HG03439 (cell line): ENCODE results near the gene ADCY5.

Source experiments
- ATAC-seq: cut with Tn5 transposase; IDR thresholded peaks from one replicate; pipeline ENCODE4 v1.9.1; 2021; ENCODE audit warnings: mild to moderate bottlenecking, moderate library complexity; ENCODE audit not compliant: unreplicated experiment

The ADCY5 gene

DNA sequence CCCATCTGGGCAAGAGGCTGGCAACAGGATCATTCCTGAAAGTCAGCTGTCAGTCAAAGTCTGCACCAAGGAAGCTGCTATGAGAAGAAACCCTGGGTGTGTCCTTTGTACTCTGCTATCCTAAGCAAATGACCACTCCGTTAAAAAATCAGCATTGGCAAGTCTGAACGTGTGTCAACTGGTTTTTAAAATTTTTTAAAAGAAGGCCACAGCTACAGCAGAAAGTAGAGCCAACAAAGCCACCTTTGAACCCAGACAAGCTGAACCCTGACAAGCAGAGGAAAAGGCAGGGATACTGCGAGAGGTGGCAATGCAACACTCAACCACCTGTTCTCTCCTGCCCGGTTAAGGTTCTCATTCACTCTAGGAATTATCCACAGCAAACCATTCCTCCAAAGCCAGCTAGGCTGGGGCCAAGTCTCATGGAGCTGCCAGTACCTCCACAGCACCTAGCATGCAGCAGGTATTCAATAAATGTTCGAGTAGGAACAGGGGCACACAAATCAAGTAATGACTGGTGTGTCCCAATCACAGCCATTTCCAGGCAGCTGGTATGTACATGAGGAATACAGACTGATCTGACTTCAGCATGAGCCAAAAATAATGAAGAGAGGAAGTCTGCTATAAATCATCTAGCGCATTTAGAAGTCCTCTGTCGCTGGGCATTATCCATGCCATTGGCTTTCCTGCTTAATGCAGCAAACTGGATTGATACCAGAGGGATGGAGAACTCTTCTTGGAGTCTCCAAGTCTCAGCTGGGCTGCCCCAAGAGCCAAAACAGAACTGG, 76.0 kb downstream of the ADCY5 start:
- no peak for ATAC-seq

DNA sequence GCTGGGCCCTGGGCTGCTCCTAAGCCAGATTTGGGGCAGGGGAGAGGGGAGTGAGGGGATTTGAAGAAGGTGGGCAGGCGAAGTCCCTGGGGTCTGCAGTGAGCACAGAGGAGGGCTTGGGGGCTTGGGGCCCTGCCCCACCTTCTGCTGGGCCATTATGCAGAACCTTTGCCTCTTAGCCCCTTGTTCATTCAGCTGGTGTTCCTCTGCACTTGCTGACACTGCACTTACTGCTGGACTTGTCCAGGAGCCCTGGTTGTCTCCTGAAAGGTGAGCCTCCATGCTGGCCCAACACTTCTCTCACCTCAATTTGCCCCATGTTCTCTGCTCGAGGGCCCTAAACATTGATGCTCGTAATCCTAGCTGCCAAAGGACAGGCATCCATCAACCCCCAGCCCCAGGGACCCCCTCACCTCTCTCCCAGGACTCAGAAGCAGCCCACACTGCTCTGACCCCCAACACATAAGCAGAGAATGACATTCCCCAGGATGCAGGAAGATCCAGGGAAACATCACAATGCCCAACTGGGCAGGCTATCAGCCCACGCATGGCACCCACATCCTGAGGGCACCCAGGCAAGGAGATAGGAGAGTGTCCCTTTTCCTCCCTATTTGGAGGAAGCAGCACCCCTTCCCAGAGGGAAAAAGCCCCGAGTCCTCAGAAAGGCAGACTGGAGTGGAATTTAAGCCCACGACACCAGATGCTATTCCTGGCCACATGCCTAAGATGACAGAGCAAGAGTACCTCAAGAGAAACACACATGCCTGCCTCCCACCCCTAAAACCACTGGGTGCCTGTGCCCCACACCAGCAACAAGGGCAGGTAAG, 76.8 kb downstream of the ADCY5 start:
- ATAC-seq: no peak

- no peak for ATAC-seq
These were observed 77.5 kb downstream of the ADCY5 start for GRCh38 chr3:123371426-123371825.

GRCh38 chr3:123370819-123371218, 78.1 kb downstream of the ADCY5 start:
- ATAC-seq: no peak

- no peak for ATAC-seq
These were observed 79.8 kb downstream of the ADCY5 start for GRCh38 chr3:123369085-123369484.

DNA sequence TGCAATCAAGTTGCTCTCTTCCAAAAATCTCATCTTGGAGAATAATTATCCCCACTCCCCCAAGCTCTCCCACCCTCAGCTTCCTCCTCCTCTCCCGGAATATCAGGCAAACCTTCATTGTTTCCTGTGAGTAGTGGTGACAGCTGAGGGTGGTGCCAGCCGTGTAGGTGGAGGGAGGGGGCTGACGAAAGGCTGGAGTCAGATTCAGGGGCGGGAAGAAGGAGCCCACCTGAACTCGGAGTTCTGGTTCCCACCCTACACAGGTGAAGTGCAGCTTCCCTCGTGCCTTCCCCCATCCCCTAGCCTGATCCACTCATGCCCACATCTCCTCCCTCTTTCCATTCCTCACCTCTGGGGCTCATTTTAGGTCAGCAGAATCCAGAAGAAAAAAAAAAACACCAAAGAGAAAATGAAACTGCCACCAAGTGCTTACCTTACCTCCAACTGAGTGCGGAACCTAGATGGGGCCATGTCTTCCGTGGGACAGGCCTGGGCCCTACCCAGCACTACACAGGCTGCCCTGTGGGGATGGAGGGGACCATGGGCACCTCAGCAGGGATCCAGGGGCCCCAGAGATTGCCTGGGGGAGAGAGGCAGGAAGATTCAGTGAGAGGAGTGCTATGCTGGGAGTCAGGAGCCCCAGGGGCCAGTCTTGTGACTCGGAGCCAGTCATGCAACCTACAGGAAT, 81.3 kb downstream of the ADCY5 start:
- ATAC-seq: no peak

DNA sequence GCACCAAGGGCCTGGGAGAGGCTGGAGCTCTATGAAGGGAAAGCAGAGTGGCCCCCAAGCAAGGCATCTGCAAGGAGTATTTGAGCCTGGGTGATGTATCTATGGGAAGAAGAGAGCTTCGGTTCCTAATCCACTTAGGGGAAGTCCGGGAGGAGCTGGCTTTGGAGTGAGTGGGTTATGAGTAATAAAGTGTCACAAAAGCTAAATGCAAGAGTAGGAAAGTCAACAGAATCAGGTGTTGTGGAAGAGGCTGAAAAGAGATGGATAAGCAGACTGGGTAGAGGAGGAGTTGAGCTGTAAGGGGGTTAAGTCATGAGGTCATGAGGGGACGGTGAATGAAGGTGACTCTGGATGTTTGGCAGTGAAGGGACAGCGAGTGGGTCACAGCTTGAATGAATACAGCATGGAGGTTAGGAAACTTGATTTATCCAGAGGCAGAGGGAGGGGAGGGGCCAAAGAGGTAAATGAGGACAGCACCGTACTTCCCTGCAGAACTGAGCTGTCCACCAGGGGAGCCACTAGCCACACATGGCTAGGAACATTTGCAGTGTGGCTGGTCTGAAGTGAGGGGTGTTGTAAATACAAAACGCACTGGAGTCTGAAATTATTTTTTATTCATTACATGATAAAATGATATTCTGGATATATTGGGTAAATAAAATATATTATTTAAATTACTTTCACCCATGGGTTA, 83.3 kb downstream of the ADCY5 start:
- ATAC-seq: no peak

- ATAC-seq: no peak
These were observed 87.8 kb downstream of the ADCY5 start for GRCh38 chr3:123361071-123361470.

DNA sequence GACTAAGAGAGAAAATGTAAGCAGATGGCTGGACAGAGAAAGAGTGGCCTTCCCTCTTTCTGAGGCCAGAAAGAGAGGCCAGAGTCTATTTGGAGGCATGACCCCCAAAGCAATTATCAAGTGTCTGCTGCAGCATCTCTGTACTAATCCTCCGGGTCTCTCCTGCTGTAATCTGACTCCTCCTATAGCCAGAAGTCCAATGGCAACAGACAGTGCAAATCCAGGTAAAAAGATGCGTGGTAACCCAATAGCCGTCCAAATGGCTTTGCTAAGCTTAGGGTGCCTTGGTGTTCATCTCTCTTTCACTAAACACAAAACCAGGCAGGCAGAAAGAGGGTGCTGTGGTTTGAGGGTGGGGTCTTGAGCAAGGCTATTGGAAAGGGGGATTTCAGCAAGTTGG, 91.6 kb downstream of the ADCY5 start:
- no peak for ATAC-seq

GRCh38 chr3:123353850-123354233, 95.0 kb downstream of the ADCY5 start:
- no peak for ATAC-seq

GRCh38 chr3:123353227-123353849, 95.6 kb downstream of the ADCY5 start:
- no peak for ATAC-seq

GRCh38 chr3:123352134-123352554, 96.7 kb downstream of the ADCY5 start:
- ATAC-seq: no peak

- ATAC-seq: no peak
These were observed 97.4 kb downstream of the ADCY5 start for GRCh38 chr3:123351501-123351900.

DNA sequence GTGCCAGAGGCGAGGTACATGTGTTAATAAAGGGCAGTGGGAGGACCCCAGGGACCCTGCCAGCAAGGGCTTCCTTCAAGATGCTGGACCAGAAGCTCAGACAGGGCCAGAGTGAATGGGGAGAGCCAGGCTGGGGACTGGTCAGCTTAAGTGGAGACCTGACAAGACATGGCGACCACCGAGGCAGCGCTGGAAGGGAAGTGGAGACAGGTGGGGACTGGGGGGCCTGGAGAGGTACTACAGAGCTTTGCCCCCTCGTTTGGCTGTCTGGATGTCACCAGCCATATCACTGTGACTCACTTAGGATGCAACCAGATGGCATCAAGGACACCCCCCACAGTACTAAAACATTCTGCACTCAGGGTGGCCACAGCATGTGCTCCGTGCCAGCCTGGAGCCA, 97.9 kb downstream of the ADCY5 start:
- ATAC-seq: no peak

DNA sequence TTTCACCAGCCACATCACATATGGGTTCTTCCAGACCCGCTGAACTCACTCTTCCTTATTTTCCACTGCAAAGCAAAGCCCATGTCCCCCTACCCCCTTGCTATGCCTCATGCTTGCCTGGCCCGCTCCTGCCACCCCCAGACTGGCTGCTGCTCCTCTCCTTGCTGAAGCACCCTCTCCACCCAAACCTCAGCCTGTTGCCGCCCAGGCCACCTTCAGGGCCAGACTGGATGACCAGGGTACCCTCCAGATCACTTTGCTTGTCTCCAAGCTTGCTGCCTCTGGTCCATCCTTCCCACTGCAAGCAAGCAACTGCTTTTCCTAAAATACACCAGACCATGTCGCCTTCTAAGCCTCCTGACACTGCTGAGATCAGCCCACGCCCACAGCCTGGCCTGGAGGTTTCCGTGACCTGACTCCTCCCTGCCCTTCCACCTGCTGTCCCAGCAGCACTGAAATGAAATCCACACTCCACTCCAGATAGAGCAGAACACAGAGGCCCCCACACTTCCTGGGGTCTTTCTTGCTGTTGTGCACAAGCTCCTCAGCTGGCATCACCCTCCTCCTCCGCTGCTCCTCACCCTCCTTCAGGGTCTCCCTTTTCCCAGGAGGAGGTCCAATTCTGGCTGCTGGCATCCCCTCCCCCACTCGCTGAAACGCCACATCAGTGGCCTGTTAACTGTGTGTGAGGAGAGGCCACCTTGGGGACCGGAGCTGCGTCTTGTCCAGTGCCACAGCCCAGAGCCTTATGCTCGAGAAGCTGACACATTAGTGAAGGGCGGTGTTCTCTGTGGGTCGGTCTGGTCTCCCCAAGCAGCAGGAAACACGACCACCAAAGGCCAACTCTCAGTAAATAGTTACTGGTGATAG, 99.1 kb downstream of the ADCY5 start:
- ATAC-seq: no peak

DNA sequence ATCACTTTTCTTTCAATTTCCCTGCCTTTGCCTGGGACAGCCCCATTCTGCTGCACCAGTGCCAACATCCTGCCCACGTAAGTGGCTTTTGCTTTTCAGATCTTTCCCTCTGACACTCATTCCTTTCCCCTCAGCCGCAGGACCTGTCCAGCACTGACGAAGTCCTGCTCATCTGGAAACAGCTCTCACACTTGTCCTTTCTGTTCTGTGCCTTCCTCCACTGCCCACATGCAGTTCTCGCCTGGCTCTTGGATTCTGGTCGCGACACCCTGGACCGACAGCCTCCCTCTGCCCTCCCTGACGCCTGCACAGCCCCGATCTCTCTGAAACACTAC, 99.7 kb downstream of the ADCY5 start:
- no peak for ATAC-seq

DNA sequence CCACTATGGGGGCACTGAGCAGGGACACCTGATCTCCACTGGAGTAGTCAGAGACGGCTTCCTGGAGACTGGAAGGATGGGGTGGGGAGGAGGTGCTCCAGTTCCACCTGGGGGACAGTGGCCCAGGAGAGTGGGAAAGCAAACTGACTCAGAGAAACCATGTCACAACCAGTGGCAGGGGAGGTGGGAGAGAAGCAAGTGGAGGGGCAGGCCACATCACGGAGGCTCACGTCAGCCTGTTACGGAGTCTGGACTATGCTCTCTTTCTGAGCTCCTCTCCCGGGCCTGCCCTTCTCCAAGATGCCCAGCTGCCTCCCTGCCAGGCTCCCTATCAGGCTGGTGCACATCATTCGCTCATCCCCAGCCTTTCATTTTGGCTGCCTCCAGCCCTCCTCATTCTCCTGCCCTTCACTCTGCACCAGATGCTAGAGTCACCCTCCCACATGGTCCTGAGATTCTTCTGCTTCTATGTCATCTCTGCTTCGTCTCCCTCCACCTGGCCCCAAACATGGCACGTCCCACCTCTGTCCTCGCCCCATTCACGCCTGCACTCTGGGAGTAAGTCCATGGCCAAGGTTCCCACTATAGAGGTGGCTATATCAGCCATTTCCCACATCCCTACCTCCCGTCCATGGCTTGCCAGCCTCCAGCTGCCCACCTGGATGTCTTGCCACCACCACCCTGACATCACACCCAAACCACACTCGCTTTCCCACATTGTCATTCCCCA, 100.3 kb downstream of the ADCY5 start:
- ATAC-seq: no peak

DNA sequence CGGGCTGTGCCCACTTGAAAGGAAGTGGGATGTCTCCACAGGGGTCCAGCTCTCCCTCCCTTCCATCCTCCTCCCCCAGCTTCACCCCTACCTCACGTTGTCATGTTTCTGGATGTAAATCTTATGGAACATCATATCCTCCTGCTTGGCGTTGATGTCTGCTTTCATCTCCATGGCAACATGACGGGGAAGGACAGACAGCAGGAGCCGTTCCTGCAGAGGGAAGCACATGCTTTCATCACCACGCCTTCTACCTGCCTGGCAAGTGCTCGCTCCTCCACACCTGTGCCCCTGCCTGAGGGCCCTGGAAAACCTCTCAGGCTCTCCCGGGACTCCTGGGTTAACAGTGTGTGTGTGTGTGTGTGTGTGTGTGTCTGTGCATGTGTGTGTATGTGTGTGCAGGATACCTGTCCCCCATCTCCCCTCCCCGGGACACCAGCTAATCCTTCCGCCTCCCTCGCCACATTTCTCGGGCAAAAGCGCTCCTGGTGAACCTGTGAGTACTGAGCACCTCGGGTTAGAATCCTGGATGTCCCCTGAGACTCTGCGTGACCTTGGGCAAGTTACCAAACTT, 101.1 kb downstream of the ADCY5 start:
- no peak for ATAC-seq

DNA sequence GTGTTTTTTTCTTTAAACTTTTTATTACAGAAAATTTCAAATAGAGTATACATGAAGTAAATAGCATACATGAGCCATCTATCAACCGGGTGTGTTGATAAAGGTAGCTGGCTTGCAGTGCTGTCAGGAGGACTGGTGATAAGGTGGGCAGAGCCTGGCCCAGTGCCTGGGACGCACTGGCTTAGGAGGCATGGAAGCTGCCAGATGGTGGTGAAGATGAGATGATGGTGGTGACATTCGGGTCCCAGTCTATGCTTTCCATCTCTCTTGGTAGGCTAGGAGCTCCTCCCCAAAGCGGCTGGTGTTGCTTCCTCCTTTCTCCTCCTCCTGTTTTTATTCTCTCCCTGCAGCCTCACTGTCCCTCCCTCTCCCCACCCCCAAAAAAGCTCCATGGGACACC, 101.7 kb downstream of the ADCY5 start:
- no peak for ATAC-seq
